B cell (primary cell): ENCODE results near the gene NDUFB10. TPM values are rescaled to one million over a fixed set of nuclear protein-coding genes. Genes with fewer than 3 reads are reported as not detected.

Experiments
- ATAC-seq: fragments of 200-7000 bp; cut with Tn5 transposase; one replicate; pipeline ENCODE4 v1.10.0; 2021; ENCODE audit warnings: low read depth, mild to moderate bottlenecking, moderate number of reproducible peaks, moderate library complexity
- CTCF ChIA-PET: fragments of 350-600 bp; sonication (Branson Sonifier 250); formaldehyde crosslinking; loops from one replicate; lab custom pipeline; 2021; ENCODE audit warnings: antibody characterized with exemption, inconsistent platforms; lab: Charles Lee
- POLR2A ChIA-PET: fragments of 350-600 bp; sonication (Branson Sonifier 250); formaldehyde crosslinking; loops from one replicate; lab custom pipeline; 2021; ENCODE audit warnings: antibody characterized with exemption; lab: Charles Lee
- DNase-seq: peaks from one replicate; pipeline ENCODE4 v3.0.0; 2013
- H2AFZ ChIP-seq: 2 replicates; pipeline ENCODE4 v1.6.1; 2012; ENCODE audit warnings: mild to moderate bottlenecking, low read depth, low read length; ENCODE audit not compliant: insufficient read depth, poor library complexity, severe bottlenecking
- H3K27ac ChIP-seq, 2 donors: 1 replicate in 1 of 2; 2 replicates in 1 of 2; pipeline ENCODE4 v1.5.1; 2012 to 2013; ENCODE audit warnings: low read length in 2 of 2, mild to moderate bottlenecking in 2 of 2, moderate library complexity in 1 of 2
- H3K27me3 ChIP-seq, 4 experiments: fragments of 200-600 bp in 1 of 4; sonication (generic) in 1 of 4; replicated peaks in 1 of 4; 1 replicate in 2 of 4; 2 replicates in 2 of 4; pipeline versions ENCODE4 v1.6.1 to v1.7.0; 2013 to 2016; ENCODE audit warnings: low read length in 3 of 4, mild to moderate bottlenecking in 2 of 4, mixed read lengths in 1 of 4, moderate library complexity in 1 of 4; ENCODE audit not compliant: insufficient read depth in 4 of 4, control insufficient read depth in 3 of 4; ENCODE audit errors: control extremely low read depth in 1 of 4
- H3K36me3 ChIP-seq, 2 experiments: replicated peaks in 1 of 2; 1 replicate in 1 of 2; 2 replicates in 1 of 2; pipeline versions ENCODE4 v1.6.1 to v1.7.1; 2013; ENCODE audit warnings: low read length in 1 of 2; ENCODE audit not compliant: insufficient read depth in 2 of 2, control insufficient read depth in 1 of 2; ENCODE audit errors: control extremely low read depth in 1 of 2, extremely low read depth in 1 of 2
- H3K4me1 ChIP-seq, 2 donors: fragments of 200-600 bp in 1 of 2; sonication (generic) in 1 of 2; 1 replicate in 1 of 2; 2 replicates in 1 of 2; pipeline versions ENCODE4 v1.5.1 to v1.6.1; 2013 to 2017; ENCODE audit warnings: low read length in 2 of 2; ENCODE audit not compliant: control insufficient read depth in 2 of 2, insufficient read depth in 2 of 2
- H3K4me2 ChIP-seq: replicated peaks from 2 replicates; pipeline ENCODE3; 2012; ENCODE audit warnings: mild to moderate bottlenecking, low read depth, low read length; ENCODE audit not compliant: poor library complexity, severe bottlenecking
- H3K4me3 ChIP-seq, 5 experiments: fragments of 200-600 bp in 1 of 5; sonication (generic) in 1 of 5; 1 replicate in 3 of 5; 2 replicates in 2 of 5; pipeline versions ENCODE4 v1.5.1 to v1.7.0; 2011 to 2016; ENCODE audit warnings: low read length in 4 of 5, mild to moderate bottlenecking in 4 of 5, low read depth in 2 of 5, control low read depth in 1 of 5, moderate library complexity in 1 of 5; ENCODE audit not compliant: insufficient read depth in 1 of 5; ENCODE audit errors: control extremely low read depth in 1 of 5, extremely low read depth in 1 of 5
- H3K79me2 ChIP-seq: fragments of 200-600 bp; sonication (generic); one replicate; pipeline ENCODE4 v1.6.0; 2016; ENCODE audit warnings: low read length; ENCODE audit not compliant: control insufficient read depth, insufficient read depth
- H3K9ac ChIP-seq: fragments of 200-600 bp; sonication (generic); 2 replicates; pipeline ENCODE4 v1.6.1; 2017; ENCODE audit warnings: mild to moderate bottlenecking, low read length, moderate library complexity
- H3K9me3 ChIP-seq, 3 donors: one replicate each; pipeline versions ENCODE4 v1.6.1 to v1.7.1; 2013; ENCODE audit warnings: low read length in 2 of 3; ENCODE audit not compliant: control insufficient read depth in 2 of 3, insufficient read depth in 1 of 3; ENCODE audit errors: control extremely low read depth in 1 of 3
- H4K20me1 ChIP-seq: 2 replicates; pipeline ENCODE4 v1.6.0; 2012; ENCODE audit warnings: mild to moderate bottlenecking, low read length; ENCODE audit not compliant: insufficient read depth, control insufficient read depth, poor library complexity, severe bottlenecking
- H3K27ac Mint-ChIP-seq: one replicate; pipeline ENCODE4 v1.8.0; 2021; ENCODE audit warnings: mixed read lengths
- H3K27me3 Mint-ChIP-seq: one replicate; pipeline ENCODE4 v1.8.0; 2021; ENCODE audit warnings: mixed read lengths
- H3K4me1 Mint-ChIP-seq: one replicate; pipeline ENCODE4 v1.8.0; 2021; ENCODE audit warnings: mixed read lengths
- H3K4me3 Mint-ChIP-seq: one replicate; pipeline ENCODE4 v1.8.0; 2021; ENCODE audit warnings: mixed read lengths
- H3K9me3 Mint-ChIP-seq: one replicate; pipeline ENCODE4 v1.8.0; 2022; ENCODE audit warnings: mixed read lengths; ENCODE audit not compliant: insufficient read depth
- EZH2 ChIP-seq: IDR thresholded peaks from 2 replicates; pipeline ENCODE4 v1.6.1; 2012; ENCODE audit warnings: borderline replicate concordance, low read depth, mild to moderate bottlenecking, moderate library complexity, low read length; ENCODE audit not compliant: insufficient read depth, poor library complexity, severe bottlenecking
- WGBS: methylation state at CpG from one replicate; pipeline ENCODE4 v1.1.5; 2013; ENCODE audit warnings: missing lambda C conversion rate; ENCODE audit not compliant: insufficient coverage; 5-methylcytosine and 5-hydroxymethylcytosine counted together
- intact Hi-C: fragments of 100-400 bp; cut with micrococcal nuclease; formaldehyde crosslinking; loops from one replicate; pipeline ENCODE4 v1.10.0; 2022
- polyA plus RNA-seq: library from polyadenylated mRNA; depleted of rRNA; stranded (reverse); fragments of >200 nt; gene quantifications from 2 replicates; pipeline ENCODE4 v1.2.3, GENCODE V29; 2012
- total RNA-seq, 2 donors: library from RNA; stranded (reverse); fragments of 120-200 nt in 1 of 2; gene quantifications; 1 replicate in 1 of 2; 2 replicates in 1 of 2; pipeline versions ENCODE4 v1.2.3 to v1.2.4, GENCODE V29; 2013 to 2022
- TF ChIP-seq, protein P1 (sequence below): fragments of 200-600 bp; IDR thresholded peaks from one replicate; pipeline ENCODE4 v1.8.0; 2022; ENCODE audit warnings: antibody characterized with exemption, mild to moderate bottlenecking

Gene NDUFB10
- total and polyA plus RNA-seq, 2 donors (not counting 1 experiment from before 2014, with no cell fraction given): 70.4 to 92.6 TPM

DNA sequence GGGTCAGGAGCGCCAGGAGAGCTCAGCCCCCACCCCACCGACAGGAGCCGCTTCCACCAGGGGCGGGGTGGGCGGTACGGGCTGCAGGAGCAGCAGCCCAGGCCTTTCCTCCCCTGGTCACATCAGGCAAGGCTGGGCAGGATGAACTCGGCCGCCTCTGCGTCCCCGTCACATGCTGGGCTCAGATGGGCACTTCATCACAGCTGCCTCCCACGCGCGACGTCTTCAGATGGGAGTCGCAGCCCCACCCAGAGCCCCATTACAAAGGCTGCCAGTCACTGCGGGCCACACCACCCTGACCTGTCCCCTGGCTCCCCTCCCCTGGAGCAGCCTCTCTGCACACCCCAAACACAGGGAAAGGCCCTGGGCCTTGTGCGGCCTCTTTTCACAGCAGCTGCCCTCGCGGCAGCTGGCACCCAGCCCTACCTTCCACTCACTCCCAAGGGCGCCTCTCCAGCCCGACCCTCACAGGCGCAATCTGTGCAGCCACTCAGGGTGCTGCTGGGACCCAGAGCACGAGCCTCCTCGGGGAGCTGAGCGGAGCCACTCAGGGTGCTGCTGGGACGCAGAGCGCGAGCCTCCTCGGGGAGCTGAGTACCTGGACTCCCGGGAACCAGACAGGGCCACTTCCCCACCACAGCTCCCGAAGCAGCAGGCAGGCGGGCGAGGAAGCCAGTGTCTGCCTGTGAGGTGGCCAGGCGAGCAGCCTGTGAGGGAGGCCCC lies 45.6 kb downstream of the NDUFB10 start:
- Histone ChIP-seq H2AFZ (no peak overlapping the region), H3K4me3 (no peak overlapping the region), H3K4me2 (peak overlapping the region; percentile 59), H3K9ac (no peak overlapping the region), H3K79me2 (peaks cover 72% of the 10 kb centered on the region), H3K9me3 (no peaks in the 10 kb centered on the region), H3K4me1 (peaks cover 35 to 47% of the 10 kb centered on the region in 2 donors), H3K27ac (no peak overlapping the region), H4K20me1 (peaks cover 85% of the 10 kb centered on the region), H3K27me3 (no peaks in the 10 kb centered on the region), H3K36me3 (peaks cover 0 to 36% of the 10 kb centered on the region in 2 experiments)
- Mint-ChIP-seq H3K4me3 (no peak overlapping the region), H3K4me1 (peaks cover 42% of the 10 kb centered on the region), H3K27ac (no peak overlapping the region), H3K27me3 (no peaks in the 10 kb centered on the region), H3K9me3 (no peaks in the 10 kb centered on the region)
- DNase-seq (no peak), ATAC-seq (no peak)
- CTCF ChIA-PET: interaction anchor here (0.9 to 4.9 kb wide), 9 partner anchors 8 to 187 kb away, joined by 3 to 46 read pairs (median 7); partner anchors contain the start of gene RAB26
- TF ChIP-seq, protein P1, sequence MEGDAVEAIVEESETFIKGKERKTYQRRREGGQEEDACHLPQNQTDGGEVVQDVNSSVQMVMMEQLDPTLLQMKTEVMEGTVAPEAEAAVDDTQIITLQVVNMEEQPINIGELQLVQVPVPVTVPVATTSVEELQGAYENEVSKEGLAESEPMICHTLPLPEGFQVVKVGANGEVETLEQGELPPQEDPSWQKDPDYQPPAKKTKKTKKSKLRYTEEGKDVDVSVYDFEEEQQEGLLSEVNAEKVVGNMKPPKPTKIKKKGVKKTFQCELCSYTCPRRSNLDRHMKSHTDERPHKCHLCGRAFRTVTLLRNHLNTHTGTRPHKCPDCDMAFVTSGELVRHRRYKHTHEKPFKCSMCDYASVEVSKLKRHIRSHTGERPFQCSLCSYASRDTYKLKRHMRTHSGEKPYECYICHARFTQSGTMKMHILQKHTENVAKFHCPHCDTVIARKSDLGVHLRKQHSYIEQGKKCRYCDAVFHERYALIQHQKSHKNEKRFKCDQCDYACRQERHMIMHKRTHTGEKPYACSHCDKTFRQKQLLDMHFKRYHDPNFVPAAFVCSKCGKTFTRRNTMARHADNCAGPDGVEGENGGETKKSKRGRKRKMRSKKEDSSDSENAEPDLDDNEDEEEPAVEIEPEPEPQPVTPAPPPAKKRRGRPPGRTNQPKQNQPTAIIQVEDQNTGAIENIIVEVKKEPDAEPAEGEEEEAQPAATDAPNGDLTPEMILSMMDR: no peak
- TF ChIP-seq EZH2: no peak
- intact Hi-C loops: no loop called here
- 82% methylated on average over 34 of the region's 34 CpGs for WGBS
- POLR2A ChIA-PET: interaction anchor here (1.3 to 1.5 kb wide), 2 partner anchors 13 to 150 kb away, joined by 3 to 9 read pairs; partner anchors contain the start of gene TRAF7

DNA sequence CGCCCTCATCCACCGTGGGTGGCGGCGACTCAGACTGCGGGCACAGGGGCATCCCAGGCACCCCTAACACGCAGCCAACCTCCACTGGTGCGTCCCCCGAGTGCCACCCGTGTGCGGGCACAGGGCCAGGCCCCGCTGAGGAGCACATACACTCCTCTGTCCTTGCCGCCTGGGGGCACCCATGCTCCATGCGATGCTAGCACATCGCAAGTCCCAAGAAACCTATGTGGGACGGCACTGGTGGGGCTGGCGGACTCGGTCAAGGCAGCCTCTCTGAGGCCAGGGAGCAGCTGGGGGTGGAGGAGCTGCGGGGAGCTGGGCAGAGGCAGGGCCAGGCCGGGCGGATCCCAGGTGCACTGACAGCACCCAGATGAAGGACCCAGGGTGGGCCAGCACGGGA lies 46.3 kb downstream of the NDUFB10 start:
- Histone ChIP-seq H3K27ac (no peak overlapping the region), H3K4me2 (peak overlapping the region; percentile 36), H3K9me3 (no peaks in the 10 kb centered on the region), H2AFZ (no peak overlapping the region), H3K27me3 (no peaks in the 10 kb centered on the region), H3K9ac (no peak overlapping the region), H3K79me2 (peaks cover 78% of the 10 kb centered on the region), H3K36me3 (peaks cover 0 to 36% of the 10 kb centered on the region in 2 experiments), H4K20me1 (peaks cover 81% of the 10 kb centered on the region), H3K4me1 (peaks cover 42 to 54% of the 10 kb centered on the region in 2 donors), H3K4me3 (no peak overlapping the region)
- no peak for ATAC-seq
- TF ChIP-seq EZH2: no peak
- TF ChIP-seq, protein P1: no peak
- ChIA-PET CTCF (interaction anchor here (2.5 to 4.9 kb wide), 3 partner anchors 12 to 147 kb away, joined by 8 to 46 read pairs (median 32); no protein-coding TSS in a partner anchor), POLR2A (no interaction called here)
- 53% methylated on average over 21 of the region's 21 CpGs for WGBS
- H3K27me3 Mint-ChIP-seq: no peaks in the 10 kb centered on the region
- intact Hi-C loops: no loop called here
- no peak overlapping the region for H3K27ac Mint-ChIP-seq
- H3K4me3 Mint-ChIP-seq: peak overlapping the region; percentile 44
- no peaks in the 10 kb centered on the region for H3K9me3 Mint-ChIP-seq
- peaks cover 47% of the 10 kb centered on the region for H3K4me1 Mint-ChIP-seq
- no peak for DNase-seq
